Measurements from ENCODE around the gene CORT.
"Not testable (repeated sequence)": the region's sequence is repeated elsewhere in the genome, so short reads cannot be mapped to it uniquely, and the experiment has no call there.

Gene CORT, protein sequence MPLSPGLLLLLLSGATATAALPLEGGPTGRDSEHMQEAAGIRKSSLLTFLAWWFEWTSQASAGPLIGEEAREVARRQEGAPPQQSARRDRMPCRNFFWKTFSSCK

DNA sequence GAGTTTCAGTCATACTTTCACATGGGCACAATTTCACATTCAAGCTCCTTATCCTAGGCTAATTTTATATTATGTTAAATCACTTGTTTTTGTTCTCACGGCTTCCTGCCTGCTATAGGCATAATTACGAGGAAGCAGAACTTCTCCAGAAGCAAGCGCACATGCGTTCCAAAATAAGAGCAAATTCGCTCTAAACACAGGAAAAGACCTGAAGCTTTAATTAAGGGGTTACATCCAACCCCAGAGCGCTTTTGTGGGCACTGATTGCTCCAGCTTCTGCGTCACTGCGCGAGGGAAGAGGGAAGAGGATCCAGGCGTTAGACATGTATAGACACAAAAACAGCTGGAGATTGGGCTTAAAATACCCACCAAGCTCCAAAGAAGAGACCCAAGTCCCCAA is at the start of gene CORT:
Gene CORT (plus strand): TSS at position 281 of the 400 bp plus-strand sequence. CDS start 193 bp downstream, outside the sequence.
- no peaks in the 10 kb centered on the region for H3K4me1 Mint-ChIP-seq (ENCODE audit: low read depth)
- no peaks in the 10 kb centered on the region for H3K27me3 Mint-ChIP-seq
- H3K36me3 Mint-ChIP-seq: no peaks in the 10 kb centered on the region
- no peaks in the 10 kb centered on the region for H3K9me3 Mint-ChIP-seq (ENCODE audit: low read depth)
- H3K27ac Mint-ChIP-seq: no peak within 1 kb of the TSS
- no peak within 1 kb of the TSS for H3K4me3 Mint-ChIP-seq

DNA sequence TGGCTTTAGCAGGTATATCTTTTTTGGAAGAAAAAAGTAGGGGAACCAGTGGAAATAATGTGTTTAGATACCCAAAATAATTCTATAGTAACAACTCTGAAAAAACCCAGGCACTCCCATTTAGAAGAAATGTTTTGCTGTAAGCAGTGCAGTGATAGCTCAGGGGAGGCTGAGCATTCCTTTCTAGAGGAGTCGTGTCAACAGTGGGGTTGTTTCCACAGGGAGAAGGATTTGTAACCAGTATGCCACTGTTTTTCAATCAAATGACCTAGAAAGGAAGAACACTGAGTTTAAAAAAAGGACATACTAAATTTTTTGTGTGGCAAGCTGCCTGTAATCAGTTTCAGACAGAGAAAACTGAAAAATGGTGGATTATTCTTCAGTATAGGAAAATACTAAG is 48.5 kb upstream of the CORT start:
- Mint-ChIP-seq H3K4me3 (peak overlapping the region; percentile 20), H3K4me1 (ENCODE audit: low read depth) (peaks cover 23% of the 10 kb centered on the region), H3K9me3 (ENCODE audit: low read depth) (no peaks in the 10 kb centered on the region), H3K36me3 (peaks cover 6% of the 10 kb centered on the region), H3K27ac (no peak overlapping the region), H3K27me3 (no peaks in the 10 kb centered on the region)

DNA sequence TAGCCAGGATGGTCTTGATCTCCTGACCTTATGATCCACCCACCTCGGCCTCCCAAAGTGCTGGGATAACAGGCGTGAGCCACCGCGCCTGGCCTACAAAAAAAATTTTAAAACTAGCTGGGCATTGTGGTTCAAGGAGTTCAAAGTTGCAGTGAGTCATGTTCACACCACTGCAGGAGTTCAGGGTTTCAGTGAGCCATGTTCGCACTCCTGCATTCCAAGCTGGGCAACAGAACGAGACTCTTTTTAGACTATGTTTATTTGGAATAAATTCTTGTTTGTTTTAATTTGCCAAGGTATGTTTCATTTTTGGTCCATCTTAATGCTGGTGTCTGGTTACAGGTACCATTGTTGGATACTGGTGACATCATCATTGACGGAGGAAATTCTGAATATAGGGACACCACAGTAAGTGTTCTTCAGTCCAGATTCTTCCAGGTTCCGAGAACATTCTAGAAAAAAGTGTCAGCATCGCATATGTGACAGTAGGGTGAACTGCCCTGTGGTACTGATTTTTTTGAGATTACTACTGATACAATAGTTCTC is 47.0 kb upstream of the CORT start:
- Mint-ChIP-seq H3K9me3 (ENCODE audit: low read depth) (no peaks in the 10 kb centered on the region), H3K27me3 (no peaks in the 10 kb centered on the region), H3K27ac (no peak overlapping the region), H3K36me3 (peaks cover 9% of the 10 kb centered on the region), H3K4me1 (ENCODE audit: low read depth) (peaks cover 21% of the 10 kb centered on the region), H3K4me3 (no peak overlapping the region)

DNA sequence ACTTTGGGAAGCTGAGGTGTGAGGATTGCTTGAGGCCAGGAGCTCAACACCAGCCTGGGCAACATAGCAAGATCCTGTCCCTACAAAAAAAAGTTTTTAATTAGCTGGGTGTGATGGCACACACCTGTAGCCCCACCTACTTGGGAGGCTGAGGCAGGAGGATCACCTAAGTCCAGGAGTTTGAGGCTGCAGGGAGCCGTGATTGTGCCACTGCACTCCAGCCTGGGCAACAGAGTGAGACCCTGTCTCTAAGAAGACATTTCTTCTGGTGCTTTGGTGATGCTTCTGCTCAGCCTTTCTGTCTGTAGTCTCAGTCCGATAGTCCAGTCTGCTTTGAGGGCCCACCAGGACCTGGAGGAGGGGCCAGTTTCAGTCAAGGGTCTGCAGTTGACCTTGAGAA is 42.6 kb upstream of the CORT start:
- no peaks in the 10 kb centered on the region for H3K9me3 Mint-ChIP-seq (ENCODE audit: low read depth)
- no peaks in the 10 kb centered on the region for H3K27me3 Mint-ChIP-seq
- H3K27ac Mint-ChIP-seq: no peak overlapping the region
- H3K4me3 Mint-ChIP-seq: no peak overlapping the region
- H3K4me1 Mint-ChIP-seq (ENCODE audit: low read depth): peaks cover 3% of the 10 kb centered on the region
- H3K36me3 Mint-ChIP-seq: peaks cover 12% of the 10 kb centered on the region

DNA sequence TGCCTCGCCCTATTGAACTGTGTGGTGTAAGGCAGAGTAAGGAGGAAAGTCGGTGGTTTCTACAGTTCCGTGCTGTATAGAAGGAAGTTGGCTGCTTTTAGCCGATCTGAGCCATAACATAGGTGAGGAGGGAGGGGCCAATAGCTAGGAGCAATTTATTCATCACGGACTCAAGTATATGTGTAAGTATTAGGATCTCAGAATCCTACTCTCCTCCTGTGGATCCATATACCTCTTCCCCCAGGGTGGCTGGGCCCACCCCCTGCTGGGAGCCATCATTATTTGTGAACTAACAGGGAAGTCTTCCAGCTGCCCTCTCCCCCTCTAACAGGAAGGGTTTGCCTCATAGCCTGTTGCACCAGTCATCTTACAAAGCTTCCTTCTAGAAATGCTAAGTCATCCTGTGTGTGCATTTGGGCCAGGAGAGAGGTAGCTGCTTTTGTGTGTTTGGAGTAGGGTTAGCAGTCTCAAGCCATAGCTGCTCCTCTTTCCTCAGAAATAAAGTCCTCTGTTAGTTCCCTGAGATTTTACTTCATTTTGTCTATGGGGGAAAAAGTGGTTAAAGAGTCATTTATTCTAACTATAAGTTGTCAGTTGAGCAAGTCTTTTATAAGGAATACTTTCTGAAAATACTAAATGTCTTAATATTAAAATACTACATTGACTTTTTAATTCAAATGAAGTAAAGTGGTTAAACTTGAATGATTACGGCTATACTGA is 34.5 kb upstream of the CORT start:
- peaks cover 9% of the 10 kb centered on the region for H3K4me1 Mint-ChIP-seq (ENCODE audit: low read depth)
- peak overlapping the region; percentile 78 for H3K27ac Mint-ChIP-seq
- H3K9me3 Mint-ChIP-seq (ENCODE audit: low read depth): no peaks in the 10 kb centered on the region

DNA sequence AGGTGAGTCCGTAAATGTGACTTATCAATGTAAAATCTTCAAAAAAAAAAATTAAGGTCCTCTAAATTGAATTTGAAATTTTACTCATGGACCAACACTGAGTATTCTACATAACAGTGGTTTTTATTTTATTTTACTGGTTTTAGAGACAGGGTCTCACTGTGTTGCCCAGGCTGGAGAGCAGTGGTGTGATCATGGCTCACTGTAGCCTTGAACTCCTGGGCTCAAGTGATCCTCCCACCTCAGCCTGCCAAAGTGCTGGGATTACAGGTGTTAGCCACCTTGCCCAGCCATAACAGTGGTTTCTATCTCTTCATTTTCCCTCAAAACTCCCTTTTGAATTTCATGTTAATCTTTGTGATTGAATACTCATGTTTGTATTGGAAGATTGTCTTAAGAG is 33.9 kb upstream of the CORT start:
- not testable (repeated sequence) for H3K4me1 Mint-ChIP-seq (ENCODE audit: low read depth); H3K4me3 Mint-ChIP-seq; H3K27me3 Mint-ChIP-seq; H3K9me3 Mint-ChIP-seq (ENCODE audit: low read depth)
- Mint-ChIP-seq H3K36me3 (peaks cover 13% of the 10 kb centered on the region), H3K27ac (peak overlapping the region; percentile 50)

More for the DNA sequence above, 34.5 kb upstream of the CORT start:
- H3K4me3 Mint-ChIP-seq: no peak overlapping the region
- H3K36me3 Mint-ChIP-seq: peaks cover 13% of the 10 kb centered on the region
- H3K27me3 Mint-ChIP-seq: no peaks in the 10 kb centered on the region

DNA sequence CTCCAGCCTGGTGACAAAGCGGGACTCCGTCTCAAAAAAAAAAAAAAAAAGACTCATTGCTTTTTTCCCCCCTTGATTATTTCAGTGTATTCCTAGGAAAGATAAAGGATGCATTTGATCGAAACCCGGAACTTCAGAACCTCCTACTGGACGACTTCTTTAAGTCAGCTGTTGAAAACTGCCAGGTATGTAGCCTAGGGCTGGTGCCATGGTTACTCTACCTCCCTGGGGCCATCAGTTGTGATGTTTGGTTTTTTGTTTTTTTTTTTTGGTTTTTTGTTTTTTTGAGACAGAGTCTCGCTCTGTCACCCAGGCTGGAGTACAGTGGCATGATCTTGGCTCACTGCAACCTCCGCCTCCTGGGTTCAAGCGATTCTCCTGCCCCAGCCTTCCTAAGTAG is 31.1 kb upstream of the CORT start:
- H3K4me3 Mint-ChIP-seq; H3K27ac Mint-ChIP-seq; H3K4me1 Mint-ChIP-seq (ENCODE audit: low read depth); H3K9me3 Mint-ChIP-seq (ENCODE audit: low read depth); H3K36me3 Mint-ChIP-seq; H3K27me3 Mint-ChIP-seq: not testable (repeated sequence)

DNA sequence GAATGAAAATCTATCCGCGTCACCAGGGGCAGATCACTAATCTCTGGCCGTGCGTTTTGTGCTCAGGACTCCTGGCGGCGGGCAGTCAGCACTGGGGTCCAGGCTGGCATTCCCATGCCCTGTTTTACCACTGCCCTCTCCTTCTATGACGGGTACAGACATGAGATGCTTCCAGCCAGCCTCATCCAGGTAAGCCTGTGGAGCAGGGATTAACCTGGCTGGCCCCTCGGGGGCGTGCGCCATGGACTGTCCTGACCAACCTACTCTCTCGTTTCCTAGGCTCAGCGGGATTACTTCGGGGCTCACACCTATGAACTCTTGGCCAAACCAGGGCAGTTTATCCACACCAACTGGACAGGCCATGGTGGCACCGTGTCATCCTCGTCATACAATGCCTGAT is 30.5 kb upstream of the CORT start:
- H3K4me3 Mint-ChIP-seq: no peak overlapping the region
- no peak overlapping the region for H3K27ac Mint-ChIP-seq
- H3K36me3 Mint-ChIP-seq: peaks cover 9% of the 10 kb centered on the region
- peaks cover 9% of the 10 kb centered on the region for H3K4me1 Mint-ChIP-seq (ENCODE audit: low read depth)
- H3K27me3 Mint-ChIP-seq: no peaks in the 10 kb centered on the region
- no peaks in the 10 kb centered on the region for H3K9me3 Mint-ChIP-seq (ENCODE audit: low read depth)

DNA sequence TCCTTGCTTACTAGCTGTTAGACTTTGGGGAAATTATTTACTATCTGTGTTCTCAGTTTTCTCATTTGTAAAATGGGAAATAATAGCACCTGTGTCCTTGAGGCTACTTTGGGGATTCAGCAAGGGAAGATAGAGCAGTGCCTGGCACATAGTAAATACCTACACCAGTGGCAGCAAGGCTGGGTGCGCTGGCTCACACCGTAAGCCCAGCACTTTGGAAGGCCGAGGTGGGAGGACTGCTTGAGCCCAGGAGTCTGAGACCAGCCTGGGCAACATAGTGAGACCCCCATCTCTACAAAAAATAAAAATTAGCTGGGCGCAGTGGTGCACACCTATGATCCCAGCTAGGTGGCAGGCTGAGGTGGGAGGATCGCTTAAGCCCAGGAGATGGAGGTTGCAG is 28.2 kb upstream of the CORT start:
- H3K36me3 Mint-ChIP-seq: peaks cover 7% of the 10 kb centered on the region
- no peaks in the 10 kb centered on the region for H3K27me3 Mint-ChIP-seq
- no peaks in the 10 kb centered on the region for H3K9me3 Mint-ChIP-seq (ENCODE audit: low read depth)
- H3K4me1 Mint-ChIP-seq (ENCODE audit: low read depth): no peaks in the 10 kb centered on the region
- no peak overlapping the region for H3K4me3 Mint-ChIP-seq
- no peak overlapping the region for H3K27ac Mint-ChIP-seq

DNA sequence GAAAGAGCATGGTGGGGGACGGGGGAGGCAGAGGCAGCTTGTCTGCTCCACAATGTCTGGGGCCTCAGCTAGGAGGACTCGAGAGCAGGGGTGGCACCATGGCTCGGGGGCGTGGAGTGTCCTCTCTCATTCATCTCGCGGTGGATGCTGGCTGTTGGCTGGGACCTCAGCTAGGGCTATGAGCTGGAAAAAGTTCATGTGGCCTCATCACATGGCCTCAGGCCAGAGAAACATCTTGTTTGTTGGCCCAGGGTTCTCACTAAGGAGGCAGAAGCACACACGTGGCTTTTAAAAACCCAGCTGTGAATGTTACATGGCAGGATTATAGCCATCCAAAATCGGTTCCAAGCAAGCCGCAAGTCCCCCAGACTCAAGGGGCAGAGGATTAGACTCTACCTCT is 25.8 kb upstream of the CORT start:
- Mint-ChIP-seq H3K9me3 (ENCODE audit: low read depth) (no peaks in the 10 kb centered on the region), H3K27me3 (no peaks in the 10 kb centered on the region), H3K27ac (no peak overlapping the region), H3K4me1 (ENCODE audit: low read depth) (peaks cover 2% of the 10 kb centered on the region), H3K36me3 (peaks cover 7% of the 10 kb centered on the region), H3K4me3 (no peak overlapping the region)

DNA sequence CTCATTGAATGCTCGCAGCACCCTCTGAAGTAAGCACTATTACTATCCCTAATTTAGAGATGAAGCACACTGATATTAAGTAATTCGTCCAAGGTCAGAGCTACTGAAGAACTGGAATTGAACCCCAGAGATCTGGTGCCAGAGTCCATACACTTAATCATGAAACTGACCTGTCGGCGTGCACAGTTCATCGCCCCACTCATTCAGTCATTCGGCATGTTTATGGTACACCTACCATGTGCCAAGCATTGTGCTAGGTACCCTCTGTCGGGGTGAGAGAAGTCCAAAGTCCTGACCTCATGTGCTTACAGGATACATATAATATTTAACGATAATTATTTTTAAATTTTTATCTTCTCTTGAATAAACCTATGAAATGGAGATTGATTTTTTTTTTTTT is 25.2 kb upstream of the CORT start:
- Mint-ChIP-seq H3K9me3 (ENCODE audit: low read depth) (no peaks in the 10 kb centered on the region), H3K4me1 (ENCODE audit: low read depth) (peaks cover 4% of the 10 kb centered on the region), H3K36me3 (peaks cover 2% of the 10 kb centered on the region), H3K27ac (no peak overlapping the region), H3K4me3 (no peak overlapping the region), H3K27me3 (no peaks in the 10 kb centered on the region)

DNA sequence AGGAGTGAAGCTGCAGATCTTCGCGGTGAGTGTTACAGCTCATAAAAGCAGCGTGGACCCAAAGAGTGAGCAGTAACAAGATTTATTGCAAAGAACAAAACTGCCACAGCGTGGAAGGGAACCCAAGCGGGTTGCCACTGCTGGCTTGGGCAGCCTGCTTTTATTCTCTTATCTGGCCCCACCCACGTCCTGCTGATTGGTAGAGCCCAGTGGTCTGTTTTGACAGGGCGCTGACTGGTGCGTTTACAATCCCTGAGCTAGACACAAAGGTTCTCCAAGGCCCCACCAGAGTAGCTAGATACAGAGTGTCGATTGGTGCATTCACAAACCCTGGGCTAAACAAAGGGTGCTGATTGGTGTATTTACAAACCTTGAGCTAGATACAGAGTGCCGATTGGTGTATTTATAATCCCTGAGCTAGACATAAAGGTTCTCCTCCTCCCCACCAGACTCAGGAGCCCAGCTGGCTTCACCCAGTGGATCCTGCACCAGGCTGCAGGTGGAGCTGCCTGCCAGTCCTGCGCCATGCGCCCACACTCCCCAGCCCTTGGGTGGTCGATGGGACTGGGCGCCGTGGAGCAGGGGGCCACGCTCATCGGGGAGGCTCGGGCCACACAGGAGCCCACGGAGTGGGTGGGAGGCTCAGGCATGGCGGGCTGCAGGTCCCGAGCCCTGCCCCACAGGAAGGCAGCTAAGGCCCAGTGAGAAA is 23.9 kb upstream of the CORT start:
- not testable (repeated sequence) for H3K36me3 Mint-ChIP-seq; H3K27me3 Mint-ChIP-seq; H3K4me3 Mint-ChIP-seq; H3K9me3 Mint-ChIP-seq (ENCODE audit: low read depth); H3K27ac Mint-ChIP-seq
- peaks cover 10% of the 10 kb centered on the region for H3K4me1 Mint-ChIP-seq (ENCODE audit: low read depth)

DNA sequence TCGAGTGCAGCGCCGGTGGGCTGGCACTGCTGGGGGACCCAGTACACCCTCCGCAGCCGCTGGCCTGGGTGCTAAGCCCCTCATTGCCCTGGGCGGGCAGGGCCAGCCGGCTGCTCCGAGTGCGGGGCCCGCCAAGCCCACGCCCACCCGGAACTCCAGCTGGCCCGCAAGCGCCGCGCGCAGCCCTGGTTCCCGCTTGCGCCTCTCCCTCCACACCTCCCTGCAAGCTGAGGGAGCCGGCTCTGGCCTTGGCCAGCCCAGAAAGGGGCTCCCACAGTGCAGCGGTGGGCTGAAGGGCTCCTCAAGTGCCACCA is 23.3 kb upstream of the CORT start:
- H3K4me1 Mint-ChIP-seq (ENCODE audit: low read depth): peaks cover 15% of the 10 kb centered on the region
- H3K27ac Mint-ChIP-seq; H3K9me3 Mint-ChIP-seq (ENCODE audit: low read depth); H3K36me3 Mint-ChIP-seq; H3K4me3 Mint-ChIP-seq; H3K27me3 Mint-ChIP-seq: not testable (repeated sequence)

DNA sequence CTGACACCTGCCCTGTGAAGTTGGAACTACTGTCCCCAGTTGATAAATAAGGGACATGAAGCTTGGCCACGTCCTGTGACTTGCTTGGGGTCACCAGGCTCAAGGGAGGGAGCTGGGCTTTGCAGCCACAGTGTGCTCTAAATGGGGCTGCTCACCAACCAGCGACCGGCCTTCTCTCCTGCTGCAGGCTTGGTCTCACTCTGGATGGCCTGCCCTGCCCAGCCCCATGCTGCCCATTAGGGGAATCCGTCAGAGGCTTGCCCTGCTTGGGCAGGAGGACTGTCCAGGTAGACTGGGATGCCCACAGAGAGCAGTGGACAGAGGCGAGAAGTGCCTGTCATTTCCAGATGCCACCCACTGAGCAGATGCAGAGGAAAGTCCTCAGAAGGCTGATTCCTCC is 20.8 kb upstream of the CORT start:
- no peaks in the 10 kb centered on the region for H3K36me3 Mint-ChIP-seq
- no peak overlapping the region for H3K4me3 Mint-ChIP-seq
- peaks cover 22% of the 10 kb centered on the region for H3K4me1 Mint-ChIP-seq (ENCODE audit: low read depth)
- H3K27ac Mint-ChIP-seq: no peak overlapping the region
- H3K27me3 Mint-ChIP-seq: no peaks in the 10 kb centered on the region
- no peaks in the 10 kb centered on the region for H3K9me3 Mint-ChIP-seq (ENCODE audit: low read depth)

DNA sequence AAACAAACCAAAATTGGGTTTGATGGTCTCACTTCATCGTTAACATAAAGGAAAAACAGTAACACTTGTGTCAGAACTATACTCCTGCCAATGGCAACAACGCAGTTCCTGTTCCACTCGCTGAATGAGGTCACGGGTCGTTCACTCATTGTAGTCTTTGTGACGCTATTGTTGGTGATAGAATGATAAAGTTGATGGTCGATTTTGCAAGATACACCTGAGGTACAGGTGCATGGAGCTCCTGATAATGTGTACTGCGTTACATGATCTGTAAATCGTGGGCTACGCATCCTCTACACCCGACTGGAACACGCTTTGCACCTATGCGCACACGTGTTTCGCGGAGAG is 20.0 kb upstream of the CORT start:
- H3K27ac Mint-ChIP-seq: peak overlapping the region; percentile 94
- no peaks in the 10 kb centered on the region for H3K27me3 Mint-ChIP-seq
- H3K4me3 Mint-ChIP-seq: peak overlapping the region; percentile 94
- no peaks in the 10 kb centered on the region for H3K9me3 Mint-ChIP-seq (ENCODE audit: low read depth)
- no peaks in the 10 kb centered on the region for H3K36me3 Mint-ChIP-seq
- H3K4me1 Mint-ChIP-seq (ENCODE audit: low read depth): peaks cover 22% of the 10 kb centered on the region
